H1 (cell line): Measurements from ENCODE around the gene ASCC1. TPM values are rescaled to one million over a fixed set of nuclear protein-coding genes. Genes with fewer than 3 reads are reported as not detected.

Experiments
- CTCF ChIA-PET: fragments of 300-600 bp; sonication (Branson Sonifier 250); formaldehyde crosslinking; loops from one replicate; lab custom pipeline; 2021; ENCODE audit not compliant: partially characterized antibody; lab: Charles Lee
- POLR2A ChIA-PET: fragments of 300-600 bp; sonication (Branson Sonifier 250); formaldehyde crosslinking; loops from one replicate; lab custom pipeline; 2021; ENCODE audit warnings: inconsistent platforms; ENCODE audit not compliant: partially characterized antibody; lab: Charles Lee
- DNase-seq, 2 experiments: peaks; one replicate each; pipeline versions ENCODE4 v3.0.0 to v3.0.0-alpha.2; 2010 to 2022; ENCODE audit warnings: low spot score in 2 of 2, low read depth in 1 of 2, mixed read lengths in 1 of 2
- FAIRE-seq: peaks from 2 replicates; lab custom pipeline; 2011; peaks lifted over from hg19 to GRCh38; lab: Jason Lieb, UNC
- H2AFZ ChIP-seq: 2 replicates; pipeline ENCODE4 v1.8.1; 2012; ENCODE audit warnings: low read length, inconsistent platforms
- H2AK5ac ChIP-seq: 2 replicates; pipeline ENCODE4 v1.6.1; 2013; ENCODE audit warnings: low read depth, low read length
- H2BK120ac ChIP-seq: replicated peaks from 2 replicates; pipeline ENCODE3; 2013; ENCODE audit warnings: low read depth, low read length, inconsistent platforms
- H2BK12ac ChIP-seq: 2 replicates; pipeline ENCODE4 v1.6.1; 2013; ENCODE audit warnings: low read depth, low read length
- H2BK15ac ChIP-seq: 2 replicates; pipeline ENCODE4 v1.6.1; 2013; ENCODE audit warnings: low read length
- H2BK20ac ChIP-seq: 2 replicates; pipeline ENCODE4 v1.6.1; 2013; ENCODE audit warnings: low read length
- H2BK5ac ChIP-seq: 2 replicates; pipeline ENCODE4 v1.6.1; 2013; ENCODE audit warnings: low read depth, low read length
- H3K14ac ChIP-seq: 2 replicates; pipeline ENCODE4 v1.6.1; 2013; ENCODE audit warnings: inconsistent platforms; ENCODE audit not compliant: insufficient read length
- H3K18ac ChIP-seq: 2 replicates; pipeline ENCODE4 v1.6.1; 2013; ENCODE audit warnings: low read length; ENCODE audit errors: extremely low read depth
- H3K23ac ChIP-seq: 2 replicates; pipeline ENCODE4 v1.6.1; 2013; ENCODE audit warnings: inconsistent platforms; ENCODE audit not compliant: insufficient read length
- H3K23me2 ChIP-seq: 2 replicates; pipeline ENCODE4 v1.6.1; 2013; ENCODE audit warnings: low read depth, low read length
- H3K27ac ChIP-seq: 2 replicates; pipeline ENCODE4 v1.6.1; 2011; ENCODE audit warnings: low read depth, low read length, inconsistent platforms
- H3K27me3 ChIP-seq, 4 experiments: replicated peaks in 1 of 4; 1 replicate in 1 of 4; 2 replicates in 3 of 4; pipeline versions ENCODE4 v1.6.1 to v1.8.1; 2011 to 2013; ENCODE audit warnings: low read length in 3 of 4, mild to moderate bottlenecking in 3 of 4, inconsistent platforms in 2 of 4, mixed read lengths in 2 of 4, moderate library complexity in 1 of 4; ENCODE audit not compliant: control insufficient read depth in 3 of 4, insufficient read depth in 3 of 4; ENCODE audit errors: extremely low read depth in 1 of 4
- H3K36me3 ChIP-seq, 4 experiments: 2 replicates each; pipeline versions ENCODE4 v1.6.1 to v1.8.1; 2011 to 2013; ENCODE audit warnings: mild to moderate bottlenecking in 4 of 4, low read length in 3 of 4, moderate library complexity in 2 of 4, control low read depth in 1 of 4, inconsistent platforms in 1 of 4; ENCODE audit not compliant: insufficient read depth in 4 of 4, control insufficient read depth in 2 of 4
- H3K4ac ChIP-seq: replicated peaks from 2 replicates; pipeline ENCODE3; 2013; ENCODE audit warnings: low read length, low read depth, mixed read lengths, inconsistent platforms; ENCODE audit not compliant: insufficient read length
- H3K4me1 ChIP-seq, 4 experiments: replicated peaks in 1 of 4; 1 replicate in 1 of 4; 2 replicates in 3 of 4; pipeline versions ENCODE4 v1.6.1 to v1.8.1; 2011 to 2013; ENCODE audit warnings: low read length in 3 of 4, inconsistent platforms in 2 of 4, mixed read lengths in 1 of 4; ENCODE audit not compliant: insufficient read depth in 4 of 4, control insufficient read depth in 3 of 4
- H3K4me2 ChIP-seq, 2 experiments: 2 replicates each; pipeline versions ENCODE4 v1.6.1 to v1.8.1; 2011 to 2013; ENCODE audit warnings: low read depth in 2 of 2, low read length in 2 of 2, control low read depth in 1 of 2, inconsistent platforms in 1 of 2, mild to moderate bottlenecking in 1 of 2; ENCODE audit not compliant: insufficient read depth in 1 of 2
- H3K4me3 ChIP-seq, 4 experiments: fragments of 200-600, 300-600 bp in 1 of 4; sonication (generic), shearing (Covaris generic), sonication (Bioruptor Twin) in 1 of 4; 2 replicates each; pipeline versions ENCODE4 v1.5.1 to v1.8.1; 2011 to 2016; ENCODE audit warnings: low read length in 4 of 4, low read depth in 3 of 4, control low read depth in 2 of 4, inconsistent platforms in 2 of 4, mild to moderate bottlenecking in 2 of 4, mixed read lengths in 1 of 4, moderate library complexity in 1 of 4; ENCODE audit not compliant: insufficient read depth in 2 of 4; ENCODE audit errors: extremely low read depth in 1 of 4
- H3K56ac ChIP-seq: replicated peaks from 2 replicates; pipeline ENCODE3; 2013; ENCODE audit warnings: low read depth, mild to moderate bottlenecking, mixed read lengths, low read length, inconsistent platforms; ENCODE audit not compliant: insufficient read length
- H3K79me1 ChIP-seq: 2 replicates; pipeline ENCODE4 v1.6.1; 2013; ENCODE audit warnings: low read depth, low read length, control low read depth
- H3K79me2 ChIP-seq, 2 experiments: 2 replicates each; pipeline versions ENCODE4 v1.6.1 to v1.8.1; 2012 to 2013; ENCODE audit warnings: low read length in 2 of 2, mild to moderate bottlenecking in 2 of 2, inconsistent platforms in 1 of 2; ENCODE audit not compliant: insufficient read depth in 2 of 2, control insufficient read depth in 1 of 2
- H3K9ac ChIP-seq, 4 experiments: replicated peaks in 1 of 4; 1 replicate in 1 of 4; 2 replicates in 3 of 4; pipeline versions ENCODE4 v1.6.1 to v1.8.1; 2011 to 2013; ENCODE audit warnings: low read depth in 3 of 4, low read length in 3 of 4, control low read depth in 2 of 4, mild to moderate bottlenecking in 2 of 4, moderate library complexity in 2 of 4, inconsistent platforms in 1 of 4; ENCODE audit errors: extremely low read depth in 1 of 4
- H3K9me3 ChIP-seq, 2 experiments: 2 replicates each; pipeline versions ENCODE4 v1.6.1 to v1.8.1; 2012 to 2013; ENCODE audit warnings: mild to moderate bottlenecking in 2 of 2, moderate library complexity in 2 of 2, control low read depth in 1 of 2, inconsistent platforms in 1 of 2, low read depth in 1 of 2, low read length in 1 of 2, mixed read lengths in 1 of 2; ENCODE audit not compliant: insufficient read depth in 2 of 2
- H4K20me1 ChIP-seq, 2 experiments: replicated peaks in 1 of 2; 2 replicates each; pipeline versions ENCODE3 to v1.8.1; 2011 to 2013; ENCODE audit warnings: inconsistent platforms in 2 of 2, low read length in 2 of 2, mild to moderate bottlenecking in 1 of 2; ENCODE audit not compliant: insufficient read depth in 2 of 2, control insufficient read depth in 1 of 2
- H4K5ac ChIP-seq: 2 replicates; pipeline ENCODE4 v1.6.1; 2013; ENCODE audit warnings: low read length, low read depth, mixed read lengths, inconsistent platforms; ENCODE audit not compliant: insufficient read length
- H4K8ac ChIP-seq: 2 replicates; pipeline ENCODE4 v1.8.0; 2013; ENCODE audit warnings: mild to moderate bottlenecking, moderate library complexity, low read length, inconsistent platforms; ENCODE audit not compliant: insufficient read depth; ENCODE audit errors: extremely low read depth
- H4K91ac ChIP-seq: replicated peaks from 2 replicates; pipeline ENCODE3; 2013; ENCODE audit warnings: low read length, mixed read lengths, inconsistent platforms; ENCODE audit not compliant: insufficient read length
- EZH2 ChIP-seq: fragments of 200-600 bp; sonication (generic); IDR thresholded peaks from 2 replicates; pipeline ENCODE4 v1.7.1; 2012; ENCODE audit warnings: low read depth, mild to moderate bottlenecking, moderate library complexity, low read length, inconsistent platforms; ENCODE audit not compliant: severe bottlenecking
- JUND ChIP-seq: IDR thresholded peaks from 2 replicates; pipeline ENCODE4 v1.6.1; 2011; ENCODE audit warnings: mild to moderate bottlenecking, improper control_type of control experiment, low read length
- RXRA ChIP-seq: IDR thresholded peaks from 2 replicates; pipeline ENCODE4 v1.6.1; 2011; ENCODE audit warnings: low read depth, mild to moderate bottlenecking, low read length, moderate library complexity; ENCODE audit not compliant: insufficient read depth
- SP2 ChIP-seq: IDR thresholded peaks from 2 replicates; pipeline ENCODE4 v1.6.1; 2012; ENCODE audit warnings: mild to moderate bottlenecking, low read length, inconsistent platforms
- WGBS, 2 experiments: shearing (Covaris generic) in 1 of 2; methylation state at CpG; one replicate each; pipeline versions ENCODE4 v1.1.6 to v1.1.7; 2013 to 2015; ENCODE audit warnings: low lambda C conversion rate in 2 of 2, mixed read lengths in 2 of 2, inconsistent platforms in 1 of 2, low coverage in 1 of 2, missing lambda C conversion rate in 1 of 2; ENCODE audit not compliant: insufficient replicate concordance in 2 of 2, insufficient coverage in 1 of 2, insufficient read length in 1 of 2; ENCODE audit errors: extremely low coverage in 1 of 2, missing lambda C conversion rate in 1 of 2; 5-methylcytosine and 5-hydroxymethylcytosine counted together
- polyA plus RNA-seq, 7 experiments: library from polyadenylated mRNA; depleted of rRNA in 3 of 7; stranded (reverse) in 5 of 7; unstranded in 2 of 7; fragments of >200 nt in 5 of 7; fragments of 200-250 nt in 2 of 7; gene quantifications; 1 replicate in 5 of 7; 2 replicates in 1 of 7; 4 replicates in 1 of 7; pipeline versions ENCODE4 v1.2.1 to v1.2.3, GENCODE V29; 2011 to 2013; ENCODE audit warnings: missing spikeins in 2 of 7, mixed read lengths in 2 of 7
- total RNA-seq: library from RNA; stranded (reverse); fragmentation: NEBNext Ultra II Directional; extraction: Animal tissue kit (Norgen Biotek cat#: 25700); gene quantifications from 2 replicates; pipeline ENCODE4 v1.2.1, GENCODE V29; 2021

Gene ASCC1
- total and polyA plus RNA-seq, 2 of the 8 experiments (the other 6 are each of a cell fraction or from before 2014, with no cell fraction given): 25.6 to 35.8 TPM

DNA sequence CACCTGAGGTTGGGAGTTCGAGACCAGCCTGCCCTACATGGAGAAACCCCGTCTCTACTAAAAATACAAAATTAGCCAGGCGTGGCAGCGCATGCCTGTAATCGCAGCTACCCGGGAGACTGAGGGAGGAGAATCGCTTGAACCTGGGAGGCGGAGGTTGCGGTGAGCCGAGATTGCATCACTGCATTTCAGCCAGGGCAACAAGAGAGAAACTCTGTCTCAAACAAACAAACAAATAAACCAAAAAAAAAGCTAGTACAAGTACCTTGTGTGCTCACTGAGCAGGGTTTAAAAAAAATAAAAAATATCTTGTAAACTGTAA, 116.5 kb downstream of the ASCC1 start:
- Histone ChIP-seq H3K9ac (no peak overlapping the region), H3K56ac (no peak overlapping the region), H4K5ac (no peak overlapping the region), H2AFZ (no peak overlapping the region), H2AK5ac (no peak overlapping the region; the same call in 1 of the 2 replicates), H3K79me1 (no peaks in the 10 kb centered on the region), H4K8ac (no peak overlapping the region), H3K18ac (no peak overlapping the region), H4K20me1 (no peaks in the 10 kb centered on the region), H3K4ac (no peak overlapping the region), H2BK120ac (no peak overlapping the region), H2BK20ac (no peak overlapping the region), H2BK12ac (no peak overlapping the region), H2BK15ac (no peak overlapping the region), H3K9me3 (no peaks in the 10 kb centered on the region), H3K36me3 (peaks cover 0 to 7% (median 2%) of the 10 kb centered on the region in 4 experiments; a peak in 4 of 8 replicates), H3K4me1 (no peaks in the 10 kb centered on the region), H3K27me3 (no peaks in the 10 kb centered on the region), H3K23me2 (no peaks in the 10 kb centered on the region), H3K79me2 (no peaks in the 10 kb centered on the region), H3K23ac (no peak overlapping the region), H2BK5ac (no peak overlapping the region), H4K91ac (no peak overlapping the region), H3K4me3 (no peak overlapping the region), H3K14ac (no peak overlapping the region), H3K4me2 (no peak overlapping the region), H3K27ac (no peak overlapping the region)
- no peak for FAIRE-seq
- no peak for TF ChIP-seq RXRA
- TF ChIP-seq SP2: no peak
- TF ChIP-seq EZH2: no peak
- no peak for TF ChIP-seq JUND
- POLR2A ChIA-PET: interaction anchor here (1.0 to 1.2 kb wide), 2 partner anchors 9 to 174 kb away, joined by 4 read pairs; partner anchors contain the start of gene DDIT4
- 96% methylated on average over 10 of the region's 10 CpGs; no CpG with 5 or more reads in 1 of the 2 experiments for WGBS, 2 experiments
- DNase-seq: no peak
- CTCF ChIA-PET: interaction anchor here (0.7 to 2.2 kb wide), 4 partner anchors 20 to 229 kb away, joined by 3 to 4 read pairs (median 3); no protein-coding TSS in a partner anchor
